Activated CD4-positive, alpha-beta T cell treated with anti-CD3 and anti-CD28 coated beads for 36 hours (primary cell): Measurements from ENCODE around the gene KRTAP5-11. TPM values are rescaled to one million over a fixed set of nuclear protein-coding genes. Genes with fewer than 3 reads are reported as not detected.
"Not testable (repeated sequence)": the region's sequence is repeated elsewhere in the genome, so short reads cannot be mapped to it uniquely, and the experiment has no call there.

Experiments used
- ATAC-seq: fragments of 200-7000 bp; cut with Tn5 transposase; one replicate; pipeline ENCODE4 v1.10.0; 2021; ENCODE audit warnings: mild to moderate bottlenecking, moderate library complexity
- CTCF ChIA-PET: fragments of 350-600 bp; sonication (Branson Sonifier 250); formaldehyde crosslinking; loops from one replicate; lab custom pipeline; 2021; ENCODE audit warnings: antibody characterized with exemption; lab: Charles Lee
- POLR2A ChIA-PET: fragments of 350-600 bp; sonication (Branson Sonifier 250); formaldehyde crosslinking; loops from one replicate; lab custom pipeline; 2021; ENCODE audit warnings: antibody characterized with exemption, inconsistent platforms; lab: Charles Lee
- DNase-seq: peaks from one replicate; pipeline ENCODE4 v3.0.0-alpha.2; 2020
- H3K27ac Mint-ChIP-seq: one replicate; pipeline ENCODE4 v1.8.0; 2021; ENCODE audit warnings: mixed read lengths
- H3K27me3 Mint-ChIP-seq: one replicate; pipeline ENCODE4 v1.8.0; 2021; ENCODE audit warnings: mixed read lengths
- H3K36me3 Mint-ChIP-seq: one replicate; pipeline ENCODE4 v1.8.0; 2021; ENCODE audit warnings: low read depth, mixed read lengths
- H3K4me1 Mint-ChIP-seq: one replicate; pipeline ENCODE4 v1.8.0; 2021; ENCODE audit warnings: mixed read lengths
- H3K4me3 Mint-ChIP-seq: one replicate; pipeline ENCODE4 v1.8.0; 2021; ENCODE audit warnings: mild to moderate bottlenecking, moderate library complexity, mixed read lengths
- H3K9me3 Mint-ChIP-seq: one replicate; pipeline ENCODE4 v1.8.0; 2021; ENCODE audit warnings: low read depth, mixed read lengths
- intact Hi-C, 2 experiments: fragments of 100-400 bp; cut with DNase I in 1 of 2; cut with micrococcal nuclease in 1 of 2; formaldehyde crosslinking; loops; one replicate each; pipeline versions ENCODE4 v1.14.2 to v1.15.1; 2022 to 2024; cut with DNase I, micrococcal nuclease
- total RNA-seq, 2 experiments: library from RNA; stranded (reverse); gene quantifications; one replicate each; pipeline ENCODE4 v1.2.3, GENCODE V29; 2021

The KRTAP5-11 gene
- total RNA-seq = not detected

- ATAC-seq (no peak), DNase-seq (no peak)
- intact Hi-C loops = no loop called here
- CTCF ChIA-PET = no interaction called here
- Mint-ChIP-seq H3K27me3 (peaks cover 20% of the 10 kb centered on the region), H3K36me3 (no peaks in the 10 kb centered on the region), H3K4me3 (no peak within 1 kb of the TSS), H3K4me1 (peaks cover 2% of the 10 kb centered on the region), H3K27ac (no peak within 1 kb of the TSS), H3K9me3 (no peaks in the 10 kb centered on the region)
- POLR2A ChIA-PET = no interaction called here
Measured at GRCh38 chr11:71582309-71582895, at the start of gene KRTAP5-11. Gene KRTAP5-11, minus strand, starts transcription at chr11:71582875. Its CDS starts 38 bp downstream, at chr11:71582837.

- H3K4me3 Mint-ChIP-seq, CTCF ChIA-PET, intact Hi-C loops, POLR2A ChIA-PET, DNase-seq, H3K36me3 Mint-ChIP-seq, H3K9me3 Mint-ChIP-seq, H3K27ac Mint-ChIP-seq, H3K4me1 Mint-ChIP-seq, ATAC-seq: not testable (repeated sequence)
- H3K27me3 Mint-ChIP-seq = peaks cover 11% of the 10 kb centered on the region
Measured at GRCh38 chr11:71631551-71631950, 48.9 kb upstream of the KRTAP5-11 start.

- H3K9me3 Mint-ChIP-seq, H3K27me3 Mint-ChIP-seq, H3K27ac Mint-ChIP-seq, POLR2A ChIA-PET, H3K36me3 Mint-ChIP-seq, CTCF ChIA-PET, H3K4me1 Mint-ChIP-seq, ATAC-seq, DNase-seq, intact Hi-C loops, H3K4me3 Mint-ChIP-seq: not testable (repeated sequence)
Measured at GRCh38 chr11:71630071-71630470, 47.4 kb upstream of the KRTAP5-11 start.

GRCh38 chr11:71628943-71629342 lies 46.3 kb upstream of the KRTAP5-11 start:
- H3K36me3 Mint-ChIP-seq, H3K4me1 Mint-ChIP-seq, POLR2A ChIA-PET, ATAC-seq, CTCF ChIA-PET, H3K4me3 Mint-ChIP-seq, H3K9me3 Mint-ChIP-seq, intact Hi-C loops, DNase-seq, H3K27me3 Mint-ChIP-seq, H3K27ac Mint-ChIP-seq: not testable (repeated sequence)

GRCh38 chr11:71623226-71623625 lies 40.6 kb upstream of the KRTAP5-11 start:
- DNase-seq, H3K9me3 Mint-ChIP-seq, H3K27ac Mint-ChIP-seq, H3K4me1 Mint-ChIP-seq, H3K27me3 Mint-ChIP-seq, H3K36me3 Mint-ChIP-seq, POLR2A ChIA-PET, ATAC-seq, CTCF ChIA-PET, intact Hi-C loops, H3K4me3 Mint-ChIP-seq: not testable (repeated sequence)

GRCh38 chr11:71622561-71622960 lies 39.9 kb upstream of the KRTAP5-11 start:
- POLR2A ChIA-PET, H3K4me1 Mint-ChIP-seq, H3K36me3 Mint-ChIP-seq, H3K4me3 Mint-ChIP-seq, H3K9me3 Mint-ChIP-seq, DNase-seq, CTCF ChIA-PET, H3K27me3 Mint-ChIP-seq, ATAC-seq, intact Hi-C loops, H3K27ac Mint-ChIP-seq: not testable (repeated sequence)

- H3K27me3 Mint-ChIP-seq, H3K9me3 Mint-ChIP-seq, ATAC-seq, POLR2A ChIA-PET, H3K4me3 Mint-ChIP-seq, CTCF ChIA-PET, H3K4me1 Mint-ChIP-seq, H3K27ac Mint-ChIP-seq, DNase-seq, intact Hi-C loops, H3K36me3 Mint-ChIP-seq: not testable (repeated sequence)
Measured at GRCh38 chr11:71615003-71615402, 32.3 kb upstream of the KRTAP5-11 start.

GRCh38 chr11:71614366-71614917 lies 31.8 kb upstream of the KRTAP5-11 start:
- H3K4me3 Mint-ChIP-seq, H3K9me3 Mint-ChIP-seq, H3K4me1 Mint-ChIP-seq, H3K27me3 Mint-ChIP-seq, H3K36me3 Mint-ChIP-seq, DNase-seq, CTCF ChIA-PET, ATAC-seq, intact Hi-C loops, POLR2A ChIA-PET, H3K27ac Mint-ChIP-seq: not testable (repeated sequence)

GRCh38 chr11:71613931-71614330 lies 31.3 kb upstream of the KRTAP5-11 start:
- DNase-seq, POLR2A ChIA-PET, H3K4me3 Mint-ChIP-seq, H3K4me1 Mint-ChIP-seq, H3K27me3 Mint-ChIP-seq, H3K36me3 Mint-ChIP-seq, intact Hi-C loops, H3K9me3 Mint-ChIP-seq, H3K27ac Mint-ChIP-seq, CTCF ChIA-PET, ATAC-seq: not testable (repeated sequence)

GRCh38 chr11:71611218-71611910 lies 28.7 kb upstream of the KRTAP5-11 start:
- H3K9me3 Mint-ChIP-seq, H3K4me3 Mint-ChIP-seq, DNase-seq, H3K36me3 Mint-ChIP-seq, H3K27me3 Mint-ChIP-seq, POLR2A ChIA-PET, H3K27ac Mint-ChIP-seq, CTCF ChIA-PET, intact Hi-C loops, H3K4me1 Mint-ChIP-seq, ATAC-seq: not testable (repeated sequence)

GRCh38 chr11:71608272-71608671 lies 25.6 kb upstream of the KRTAP5-11 start:
- POLR2A ChIA-PET, H3K27me3 Mint-ChIP-seq, H3K27ac Mint-ChIP-seq, H3K9me3 Mint-ChIP-seq, intact Hi-C loops, ATAC-seq, H3K36me3 Mint-ChIP-seq, H3K4me3 Mint-ChIP-seq, DNase-seq, H3K4me1 Mint-ChIP-seq, CTCF ChIA-PET: not testable (repeated sequence)
